Heart right ventricle (tissue), 16 donors: ENCODE results near the gene TIMM17A. TPM values are rescaled to one million over a fixed set of nuclear protein-coding genes. Genes with fewer than 3 reads are reported as not detected.
A peak's percentile ranks its signal among the peaks of the same experiment; 100 is the strongest.

Experiments used
- ATAC-seq, 8 donors: fragments of 200-7000 bp; cut with Tn5 transposase; one replicate each; pipeline ENCODE4 v1.9.1; 2020; ENCODE audit warnings: mild to moderate bottlenecking in 8 of 8, moderate library complexity in 8 of 8, moderate number of reproducible peaks in 1 of 8
- DNase-seq, 2 donors: peaks; one replicate each; pipeline ENCODE4 v3.0.0-alpha.2; 2020
- H3K27ac ChIP-seq, 10 donors: fragments of 200-600 bp; sonication (generic) in 2 of 10; one replicate each; pipeline versions ENCODE4 v1.5.0 to v1.8.0; 2020 to 2022; ENCODE audit warnings: mild to moderate bottlenecking in 3 of 10
- H3K27me3 ChIP-seq, 7 donors: fragments of 200-600 bp; one replicate each; pipeline ENCODE4 v1.8.0; 2021 to 2022; ENCODE audit warnings: mild to moderate bottlenecking in 2 of 7
- H3K36me3 ChIP-seq, 9 donors: fragments of 200-600 bp; sonication (generic) in 1 of 9; one replicate each; pipeline versions ENCODE4 v1.5.0 to v1.8.0; 2020 to 2022; ENCODE audit warnings: mild to moderate bottlenecking in 2 of 9
- H3K4me1 ChIP-seq, 9 donors: fragments of 200-600 bp; sonication (generic) in 1 of 9; one replicate each; pipeline versions ENCODE4 v1.5.0 to v1.8.0; 2020 to 2022; ENCODE audit warnings: mild to moderate bottlenecking in 4 of 9
- H3K4me3 ChIP-seq, 10 donors: fragments of 200-600 bp; sonication (generic) in 2 of 10; one replicate each; pipeline versions ENCODE4 v1.5.0 to v1.8.0; 2020 to 2022; ENCODE audit warnings: mild to moderate bottlenecking in 7 of 10, moderate library complexity in 2 of 10
- H3K9me3 ChIP-seq, 11 donors: fragments of 200-600 bp in 10 of 11; sonication (generic) in 2 of 11; one replicate each; pipeline versions ENCODE4 v1.5.0 to v1.8.0; 2013 to 2022; ENCODE audit warnings: mild to moderate bottlenecking in 2 of 11, control low read depth in 1 of 11, moderate library complexity in 1 of 11
- CTCF ChIP-seq, 9 donors: fragments of 200-600 bp; sonication (generic) in 2 of 9; IDR thresholded peaks; one replicate each; pipeline versions ENCODE4 v1.5.0 to v1.8.0; 2021 to 2022; ENCODE audit warnings: antibody characterized with exemption in 9 of 9, mild to moderate bottlenecking in 5 of 9, moderate library complexity in 1 of 9
- WGBS, 2 donors: extraction: QIAGEN DNeasy Blood & Tissue Kit; methylation state at CpG; one replicate each; pipeline ENCODE4 v1.1.7; 2013; ENCODE audit warnings: inconsistent platforms in 1 of 2; 5-methylcytosine and 5-hydroxymethylcytosine counted together
- intact Hi-C, 10 donors: fragments of 100-400 bp; cut with DNase I; formaldehyde crosslinking; loops; one replicate each; pipeline versions ENCODE4 v1.11.1 to v1.14.2; 2022
- polyA plus RNA-seq, 2 donors: library from polyadenylated mRNA; stranded (reverse); fragments of 200-250 nt; gene quantifications; one replicate each; pipeline ENCODE4 v1.2.3, GENCODE V29; 2013
- total RNA-seq, 10 donors: library from RNA; stranded (reverse); fragmentation: NEBNext Ultra II Directional in 3 of 10; extraction: Animal tissue kit (Norgen Biotek cat#: 25700) in 3 of 10; gene quantifications; one replicate each; pipeline versions ENCODE4 v1.2.1 to v1.2.4, GENCODE V29; 2021 to 2023
- donor health status: Arrhythmogenic right ventricular cardiomyopathy.
- donor health status: ischemic (EF 13 %, LVEDD 7.1; RV severe dilation, severe dysfunction).
- donor health status: healthy with polysubstance abuse.
- donor health status: DM: no; HTN: yes; CAD: no.
- donor health status: DM: no; HTN: no; CAD: no.
- donor health status: ischemic (EF 25% LVEDD 6.9; RV normal size, moderate dysfunction).
- donor health status: ischemic (EF 25% LVEDD 5.7; RV mildly dilated, moderate dysfunction).
- donor health status: healthy.
- donor health status: DM: yes; HTN: yes; CAD: no.
- donor health status: Ischemic cardiomyopathy.
- donor health status: ischemic (EF 35%, LVEDD 5.7; RV mildly dilated, moderate dysfunction).
- donor health status: nonischemic (EF 11% LVEDD 7.7; RV severe dilation, severe dysfunction).
- donor health status: DM: yes; HTN: yes; CAD: no.
- donor health status: PGD.
- donor health status: ischemic (EF 29% LVEDD 5.4; RV normal size, mild dysfunction).
- donor health status: nonischemic (EF 23%, LVEDD 6.1; RV moderate dilation, normal function).

The TIMM17A gene
- total and polyA plus RNA-seq, 12 donors, result 49.7 to 113 (median 88.9) TPM

GRCh38 chr1:201968202-201968925, 13.1 kb downstream of the TIMM17A start:
- intact Hi-C loops, result no loop called here
- ATAC-seq (no peak), DNase-seq (no peak)
- Histone ChIP-seq H3K27ac (no peak overlapping the region), H3K4me3 (no peak overlapping the region), H3K36me3 (peaks cover 0 to 81% (median 66%) of the 10 kb centered on the region in 9 donors), H3K4me1 (peaks cover 0 to 10% (median 3%) of the 10 kb centered on the region in 9 donors), H3K9me3 (no peaks in the 10 kb centered on the region), H3K27me3 (no peaks in the 10 kb centered on the region)
- no peak for TF ChIP-seq CTCF (IDR thresholded peaks at IDR 0.05)
- WGBS, 2 donors, result 91 to 92% methylated on average over 16 of the region's 16 CpGs

GRCh38 chr1:201970334-201971159, 15.2 kb downstream of the TIMM17A start:
- 49 to 55% methylated on average over 9 of the region's 9 CpGs for WGBS, 2 donors
- DNase-seq, result no peak
- peaks cover 0 to 59% (median 44%) of the 10 kb centered on the region in 9 donors for H3K36me3 ChIP-seq

GRCh38 chr1:201982082-201982622, 26.8 kb downstream of the TIMM17A start:
- Histone ChIP-seq H3K36me3 (peaks cover 0 to 6% (median 0%) of the 10 kb centered on the region in 9 donors), H3K4me3 (peak overlapping the region; percentile 56 to 100 (median 96)), H3K4me1 (peaks cover 0 to 50% (median 18%) of the 10 kb centered on the region in 9 donors), H3K27ac (peak overlapping the region; percentile 33 to 98 (median 94)), H3K27me3 (no peaks in the 10 kb centered on the region), H3K9me3 (no peaks in the 10 kb centered on the region)
- no peak for TF ChIP-seq CTCF (IDR thresholded peaks at IDR 0.05)
- ATAC-seq (peak in 5 of 8 donors; percentile 30 to 86 (median 84)), DNase-seq (peak; percentile 76 to 85)
- intact Hi-C loops, result no loop called here
- WGBS, 2 donors, result 7 to 15% methylated on average over 17 to 31 of the region's 31 CpGs

More at GRCh38 chr1:201970334-201971159, 15.2 kb downstream of the TIMM17A start:
- Histone ChIP-seq H3K9me3 (no peaks in the 10 kb centered on the region), H3K27ac (peak overlapping the region in 1 of 10 donors; percentile 1), H3K4me1 (peaks cover 0 to 10% (median 3%) of the 10 kb centered on the region in 9 donors), H3K4me3 (no peak overlapping the region), H3K27me3 (no peaks in the 10 kb centered on the region)
- no peak for TF ChIP-seq CTCF (IDR thresholded peaks at IDR 0.05)
- intact Hi-C loops, result loop anchor here in 9 of 10 donors (1.0 to 10.0 kb wide), 4 partner anchors 73 to 436 kb away; partner anchors contain the start of gene NAV1 (in 3 of the 9)
- peak in 1 of 8 donors; percentile 31 for ATAC-seq
